ENCODE measurements around the gene SIKE1. TPM values are rescaled to one million over a fixed set of nuclear protein-coding genes. Genes with fewer than 3 reads are reported as not detected.
"Not testable (repeated sequence)": the region's sequence is repeated elsewhere in the genome, so short reads cannot be mapped to it uniquely, and the experiment has no call there.

The SIKE1 gene
- total RNA-seq, 1 experiment from 2014 or later = 75.4 TPM

DNA sequence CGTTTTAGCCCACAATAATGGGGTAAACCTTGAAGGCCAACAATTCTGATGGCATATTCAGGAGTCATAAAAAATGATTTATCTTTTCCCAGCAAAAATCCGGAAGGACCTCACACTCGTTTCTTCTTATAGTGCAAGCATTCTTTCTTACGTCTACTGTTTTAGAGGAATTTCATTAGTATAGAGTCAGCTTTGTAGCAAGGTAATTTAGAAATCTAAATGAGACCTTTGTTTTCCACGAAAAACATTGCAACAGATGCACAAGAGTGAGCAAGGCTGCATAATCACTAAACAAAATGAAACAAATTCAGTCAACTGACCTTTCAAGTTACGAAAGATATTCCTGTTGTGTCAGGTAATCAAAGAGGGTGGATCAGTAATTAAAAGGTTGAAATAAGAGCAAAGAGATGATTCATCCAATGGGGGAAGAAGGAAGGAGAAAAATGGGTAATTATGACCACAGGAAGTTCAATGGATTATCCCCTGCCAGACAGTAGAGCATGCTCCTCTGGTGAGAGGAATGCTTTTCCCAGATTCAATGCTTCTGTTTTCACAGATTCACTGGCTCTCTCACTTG is 22.1 kb downstream of the SIKE1 start:
- peak overlapping the region; percentile 86 for H2AFZ ChIP-seq (ENCODE audit: low read length)
- H4K20me1 ChIP-seq (ENCODE audit: insufficient read depth, low read depth, low read length) = peaks cover 37% of the 10 kb centered on the region
- H3K9me3 ChIP-seq (ENCODE audit: low read length) = peaks cover 3% of the 10 kb centered on the region; the same call in 1 of the 2 replicates
- H3K4me1 ChIP-seq (ENCODE audit: low read length) = peaks cover 37% of the 10 kb centered on the region
- DNase-seq = no peak
- peak overlapping the region; percentile 100 for H3K9ac ChIP-seq (ENCODE audit: low read length)
- H3K4me2 ChIP-seq (ENCODE audit: low read depth, low read length, poor library complexity, severe bottlenecking) = peak overlapping the region; percentile 71
- H3K27me3 ChIP-seq (ENCODE audit: low read length) = no peaks in the 10 kb centered on the region
- H3K36me3 ChIP-seq (ENCODE audit: insufficient read depth, low read length) = peaks cover 13% of the 10 kb centered on the region; the same call in 1 of the 2 replicates
- peaks cover 44% of the 10 kb centered on the region for H3K79me2 ChIP-seq (ENCODE audit: low read length)
- H3K27ac ChIP-seq (ENCODE audit: low read length) = peak overlapping the region; percentile 40; the same call in 1 of the 2 replicates
- no peaks in the 10 kb centered on the region for H3K9me2 ChIP-seq (replicated peaks; ENCODE audit: insufficient read depth, low read length)
- peak overlapping the region; percentile 99 for H3K4me3 ChIP-seq (ENCODE audit: low read length)

DNA sequence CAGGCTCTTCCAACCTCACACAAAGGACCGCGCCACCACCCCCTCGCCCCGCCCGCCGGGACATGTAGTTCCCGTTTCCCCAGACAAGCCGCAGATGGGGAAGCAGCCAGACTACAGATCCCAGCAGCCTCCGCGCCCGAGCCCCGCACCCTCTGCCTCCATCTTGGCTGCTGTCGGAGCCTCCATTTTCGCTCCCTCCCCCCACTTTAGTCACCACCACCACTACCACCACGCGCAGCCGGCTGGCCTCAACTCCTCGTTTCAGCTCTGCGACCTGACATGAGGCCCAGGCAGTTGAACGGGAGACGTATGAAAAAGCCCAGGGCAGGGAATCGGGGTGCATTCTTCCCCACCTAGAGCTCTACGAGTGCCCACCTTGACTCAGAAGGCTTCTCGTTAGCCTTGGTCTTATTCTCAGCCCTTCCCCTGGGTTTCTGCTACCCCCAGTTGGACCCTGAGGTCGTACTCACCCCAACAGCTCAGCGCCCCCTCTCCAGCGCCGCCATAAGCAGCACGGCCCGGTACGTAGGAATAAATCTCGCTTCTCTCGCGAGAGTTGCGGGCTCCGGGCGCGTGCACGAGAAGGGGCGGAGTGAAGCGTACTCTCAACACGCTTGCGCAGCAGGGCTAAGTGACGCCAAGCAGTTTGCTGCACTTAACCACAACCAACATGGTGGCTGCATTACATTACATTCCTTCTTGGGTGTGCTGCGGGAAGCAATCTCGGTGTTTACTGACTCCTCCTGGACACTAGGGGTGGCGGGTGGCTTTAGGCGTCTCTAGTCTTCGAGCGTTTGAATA is 22.8 kb downstream of the SIKE1 start, which contains the start of gene CSDE1:
Gene CSDE1 (minus strand): TSS at position 530 of the 801 bp plus-strand sequence. CDS start 18,094 bp downstream, outside the sequence.
- peaks cover 3% of the 10 kb centered on the region; the same call in 1 of the 2 replicates for H3K9me3 ChIP-seq (ENCODE audit: low read length)
- peaks cover 43% of the 10 kb centered on the region for H3K4me1 ChIP-seq (ENCODE audit: low read length)
- H3K9ac ChIP-seq (ENCODE audit: low read length) = peak within 1 kb of the TSS; percentile 100
- H3K36me3 ChIP-seq (ENCODE audit: insufficient read depth, low read length) = peaks cover 13% of the 10 kb centered on the region; the same call in 1 of the 2 replicates
- H4K20me1 ChIP-seq (ENCODE audit: insufficient read depth, low read depth, low read length) = peaks cover 44% of the 10 kb centered on the region
- peak within 1 kb of the TSS; percentile 86 for H2AFZ ChIP-seq (ENCODE audit: low read length)
- H3K4me3 ChIP-seq (ENCODE audit: low read length) = peak within 1 kb of the TSS; percentile 99
- no peaks in the 10 kb centered on the region for H3K27me3 ChIP-seq (ENCODE audit: low read length)
- peak within 1 kb of the TSS; percentile 84 for H3K4me2 ChIP-seq (ENCODE audit: low read depth, low read length, poor library complexity, severe bottlenecking)
- peak; percentile 99 for DNase-seq
- no peaks in the 10 kb centered on the region for H3K9me2 ChIP-seq (replicated peaks; ENCODE audit: insufficient read depth, low read length)
- peaks cover 51% of the 10 kb centered on the region for H3K79me2 ChIP-seq (ENCODE audit: low read length)
- peak within 1 kb of the TSS; percentile 88 for H3K27ac ChIP-seq (ENCODE audit: low read length)

GRCh38 chr1:114756949-114757454 is 23.5 kb downstream of the SIKE1 start:
- Histone ChIP-seq H3K36me3 (ENCODE audit: insufficient read depth, low read length) (peaks cover 13% of the 10 kb centered on the region; the same call in 1 of the 2 replicates), H2AFZ (ENCODE audit: low read length) (no peak overlapping the region), H3K27ac (ENCODE audit: low read length) (no peak overlapping the region; the same call in 1 of the 2 replicates), H3K9me3 (ENCODE audit: low read length) (peaks cover 3% of the 10 kb centered on the region; the same call in 1 of the 2 replicates), H3K27me3 (ENCODE audit: low read length) (no peaks in the 10 kb centered on the region), H4K20me1 (ENCODE audit: insufficient read depth, low read depth, low read length) (peaks cover 50% of the 10 kb centered on the region), H3K4me2 (ENCODE audit: low read depth, low read length, poor library complexity, severe bottlenecking) (peak overlapping the region; percentile 84), H3K9me2 (replicated peaks; ENCODE audit: insufficient read depth, low read length) (no peaks in the 10 kb centered on the region), H3K79me2 (ENCODE audit: low read length) (peaks cover 57% of the 10 kb centered on the region), H3K9ac (ENCODE audit: low read length) (peak overlapping the region; percentile 100), H3K4me1 (ENCODE audit: low read length) (peaks cover 44% of the 10 kb centered on the region), H3K4me3 (ENCODE audit: low read length) (peak overlapping the region; percentile 99)
- DNase-seq = peak; percentile 59

- H2AFZ ChIP-seq (ENCODE audit: low read length) = no peak overlapping the region
- peak overlapping the region; percentile 100 for H3K9ac ChIP-seq (ENCODE audit: low read length)
- no peaks in the 10 kb centered on the region for H3K9me2 ChIP-seq (replicated peaks; ENCODE audit: insufficient read depth, low read length)
- peaks cover 13% of the 10 kb centered on the region; the same call in 1 of the 2 replicates for H3K36me3 ChIP-seq (ENCODE audit: insufficient read depth, low read length)
- H4K20me1 ChIP-seq (ENCODE audit: insufficient read depth, low read depth, low read length) = peaks cover 58% of the 10 kb centered on the region
- H3K27me3 ChIP-seq (ENCODE audit: low read length) = no peaks in the 10 kb centered on the region
- DNase-seq = no peak
- peaks cover 65% of the 10 kb centered on the region for H3K79me2 ChIP-seq (ENCODE audit: low read length)
- H3K27ac ChIP-seq (ENCODE audit: low read length) = no peak overlapping the region; the same call in 1 of the 2 replicates
- H3K4me3 ChIP-seq (ENCODE audit: low read length) = peak overlapping the region; percentile 99
- H3K4me2 ChIP-seq (ENCODE audit: low read depth, low read length, poor library complexity, severe bottlenecking) = peak overlapping the region; percentile 84
- H3K9me3 ChIP-seq (ENCODE audit: low read length) = peaks cover 3% of the 10 kb centered on the region; the same call in 1 of the 2 replicates
- H3K4me1 ChIP-seq (ENCODE audit: low read length) = peaks cover 44% of the 10 kb centered on the region
Measured at GRCh38 chr1:114756009-114756892, 24.2 kb downstream of the SIKE1 start.

GRCh38 chr1:114755006-114755931 is 25.2 kb downstream of the SIKE1 start:
- peaks cover 20% of the 10 kb centered on the region; the same call in 1 of the 2 replicates for H3K36me3 ChIP-seq (ENCODE audit: insufficient read depth, low read length)
- peaks cover 3% of the 10 kb centered on the region; the same call in 1 of the 2 replicates for H3K9me3 ChIP-seq (ENCODE audit: low read length)
- peak overlapping the region; percentile 100 for H3K9ac ChIP-seq (ENCODE audit: low read length)
- H2AFZ ChIP-seq (ENCODE audit: low read length) = no peak overlapping the region
- H3K79me2 ChIP-seq (ENCODE audit: low read length) = peaks cover 74% of the 10 kb centered on the region
- peak overlapping the region; percentile 99 for H3K4me3 ChIP-seq (ENCODE audit: low read length)
- H3K4me2 ChIP-seq (ENCODE audit: low read depth, low read length, poor library complexity, severe bottlenecking) = peak overlapping the region; percentile 84
- H3K27me3 ChIP-seq (ENCODE audit: low read length) = no peaks in the 10 kb centered on the region
- peaks cover 44% of the 10 kb centered on the region for H3K4me1 ChIP-seq (ENCODE audit: low read length)
- no peak for DNase-seq
- H4K20me1 ChIP-seq (ENCODE audit: insufficient read depth, low read depth, low read length) = peaks cover 67% of the 10 kb centered on the region
- H3K9me2 ChIP-seq (replicated peaks; ENCODE audit: insufficient read depth, low read length) = no peaks in the 10 kb centered on the region
- no peak overlapping the region for H3K27ac ChIP-seq (ENCODE audit: low read length)

- H3K9ac ChIP-seq (ENCODE audit: low read length); H3K4me3 ChIP-seq (ENCODE audit: low read length); H3K4me2 ChIP-seq (ENCODE audit: low read depth, low read length, poor library complexity, severe bottlenecking); H3K27ac ChIP-seq (ENCODE audit: low read length); H3K9me2 ChIP-seq (replicated peaks; ENCODE audit: insufficient read depth, low read length); H3K27me3 ChIP-seq (ENCODE audit: low read length); H2AFZ ChIP-seq (ENCODE audit: low read length); DNase-seq; H3K9me3 ChIP-seq (ENCODE audit: low read length): not testable (repeated sequence)
- Histone ChIP-seq H3K4me1 (ENCODE audit: low read length) (peaks cover 44% of the 10 kb centered on the region), H4K20me1 (ENCODE audit: insufficient read depth, low read depth, low read length) (peaks cover 77% of the 10 kb centered on the region), H3K79me2 (ENCODE audit: low read length) (peaks cover 90% of the 10 kb centered on the region), H3K36me3 (ENCODE audit: insufficient read depth, low read length) (peaks cover 32% of the 10 kb centered on the region; the same call in 1 of the 2 replicates)
Measured at GRCh38 chr1:114753702-114754101, 26.8 kb downstream of the SIKE1 start.

DNA sequence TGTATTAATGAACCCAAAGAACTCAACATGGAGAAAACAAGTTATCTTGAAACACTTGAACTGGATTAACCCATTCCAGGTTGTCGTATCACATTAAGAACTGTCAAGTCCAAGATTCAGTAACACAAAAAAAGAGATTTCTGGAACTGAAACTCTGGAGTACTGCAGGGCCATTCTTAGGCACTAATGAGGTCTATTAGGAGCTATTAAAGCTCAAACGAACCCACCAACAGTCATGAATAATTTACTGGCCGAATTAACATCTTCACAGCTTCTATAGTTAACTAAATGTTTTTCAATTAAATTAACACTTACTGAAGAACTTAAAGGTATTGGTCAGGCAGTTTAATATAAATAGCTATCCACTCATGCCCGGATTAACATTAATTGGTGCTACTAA is 27.3 kb downstream of the SIKE1 start:
- no peak overlapping the region for H3K9ac ChIP-seq (ENCODE audit: low read length)
- no peaks in the 10 kb centered on the region for H3K9me3 ChIP-seq (ENCODE audit: low read length)
- H3K9me2 ChIP-seq (replicated peaks; ENCODE audit: insufficient read depth, low read length) = no peaks in the 10 kb centered on the region
- H3K27me3 ChIP-seq (ENCODE audit: low read length) = no peaks in the 10 kb centered on the region
- peaks cover 82% of the 10 kb centered on the region for H4K20me1 ChIP-seq (ENCODE audit: insufficient read depth, low read depth, low read length)
- H3K4me3 ChIP-seq (ENCODE audit: low read length) = no peak overlapping the region
- H3K27ac ChIP-seq (ENCODE audit: low read length) = no peak overlapping the region
- H3K4me2 ChIP-seq (ENCODE audit: low read depth, low read length, poor library complexity, severe bottlenecking) = no peak overlapping the region
- H3K79me2 ChIP-seq (ENCODE audit: low read length) = peaks cover 96% of the 10 kb centered on the region
- no peak for DNase-seq
- peaks cover 38% of the 10 kb centered on the region; the same call in 1 of the 2 replicates for H3K36me3 ChIP-seq (ENCODE audit: insufficient read depth, low read length)
- no peak overlapping the region for H2AFZ ChIP-seq (ENCODE audit: low read length)
- H3K4me1 ChIP-seq (ENCODE audit: low read length) = peaks cover 39% of the 10 kb centered on the region
